ENCODE results near the gene CYFIP1. TPM values are rescaled to one million over a fixed set of nuclear protein-coding genes. Genes with fewer than 3 reads are reported as not detected.
A peak's percentile ranks its signal among the peaks of the same experiment; 100 is the strongest.

Gene CYFIP1
- polyA plus RNA-seq, 2 of the 4 experiments (the other 2 are of a cell fraction): 68.2 to 69.4 TPM

- FAIRE-seq (no peak), DNase-seq (ENCODE audit: low read depth in 1 of 2, low spot score in 1 of 2) (peak in 1 of 2 experiments; percentile 23), ATAC-seq (peak; percentile 48 to 67)
- Histone ChIP-seq H3K4me1 (peaks cover 9% of the 10 kb centered on the region), H3K9me3 (no peaks in the 10 kb centered on the region), H3K4me3 (peak overlapping the region; percentile 85), H3K4me2 (peak overlapping the region; percentile 94), H3K27ac (peak overlapping the region in 1 of 2 experiments; percentile 95; a peak in 3 of 6 replicates)
- POLR2A ChIA-PET: interaction anchor here (0.5 to 3.0 kb wide), 2 partner anchors 15 to 61 kb away, joined by 3 to 17 read pairs; partner anchors contain the start of gene TUBGCP5
- WGBS (ENCODE audit: missing lambda C conversion rate): 35% methylated on average over 18 of the region's 22 CpGs
- no peak for TF ChIP-seq RFX5 (IDR thresholded peaks at IDR 0.05)
- no peak for TF ChIP-seq MAX (IDR thresholded peaks at IDR 0.05)
- no peak for TF ChIP-seq POLR2AphosphoS2 (conservative IDR thresholded peaks at IDR 0.05; ENCODE audit: low read length)
- TF ChIP-seq RNF2 (IDR thresholded peaks at IDR 0.05; ENCODE audit: borderline replicate concordance, low read depth): no peak
- CTCF ChIA-PET: interaction anchor here (0.9 to 1.9 kb wide), 4 partner anchors 9 to 94 kb away, joined by 3 to 6 read pairs (median 3); no protein-coding TSS in a partner anchor
Measured at GRCh38 chr15:22978691-22979237, 1.4 kb downstream of the CYFIP1 start.

GRCh38 chr15:22974745-22975144 is 5.4 kb downstream of the CYFIP1 start:
- Histone ChIP-seq H3K4me3 (no peak overlapping the region), H3K27ac (no peak overlapping the region), H3K4me1 (peaks cover 5% of the 10 kb centered on the region), H3K9me3 (peaks cover 11% of the 10 kb centered on the region; the same call in 1 of the 3 replicates), H3K4me2 (no peak overlapping the region)
- POLR2A ChIA-PET: no interaction called here
- DNase-seq (ENCODE audit: low read depth in 1 of 2, low spot score in 1 of 2) (no peak), FAIRE-seq (no peak), ATAC-seq (no peak)
- CTCF ChIA-PET: no interaction called here
- 89% methylated on average over 4 of the region's 4 CpGs for WGBS (ENCODE audit: missing lambda C conversion rate)
- no peak for TF ChIP-seq HEYL (CRISPR knock-in tag; IDR thresholded peaks at IDR 0.05)
- TF ChIP-seq REST (IDR thresholded peaks at IDR 0.05): no peak
- no peak for TF ChIP-seq JUN (IDR thresholded peaks at IDR 0.05)
- TF ChIP-seq CHD4 (IDR thresholded peaks at IDR 0.05; ENCODE audit: borderline replicate concordance): no peak
- no peak for TF ChIP-seq HOXB13 (CRISPR knock-in tag; IDR thresholded peaks at IDR 0.05; ENCODE audit: low read depth)
- TF ChIP-seq SMC3 (IDR thresholded peaks at IDR 0.05): no peak
- TF ChIP-seq ESRRA (IDR thresholded peaks at IDR 0.05; ENCODE audit: borderline replicate concordance, low read length): no peak
- TF ChIP-seq NPAS2 (CRISPR knock-in tag; IDR thresholded peaks at IDR 0.05; ENCODE audit: borderline replicate concordance): no peak
- TF ChIP-seq POLR2A (IDR thresholded peaks at IDR 0.05; ENCODE audit: low read length): no peak
- TF ChIP-seq TP53 (CRISPR knock-in tag; IDR thresholded peaks at IDR 0.05): no peak

GRCh38 chr15:22973987-22974386 is 6.2 kb downstream of the CYFIP1 start:
- H3K27ac ChIP-seq: no peak overlapping the region
- 83% methylated on average over 4 of the region's 4 CpGs for WGBS (ENCODE audit: missing lambda C conversion rate)
- ChIA-PET CTCF (no interaction called here), POLR2A (no interaction called here)
- FAIRE-seq (no peak), DNase-seq (ENCODE audit: low read depth in 1 of 2, low spot score in 1 of 2) (no peak), ATAC-seq (no peak)
- H3K4me1 ChIP-seq: peaks cover 5% of the 10 kb centered on the region
- H3K4me3 ChIP-seq: no peak overlapping the region
- TF ChIP-seq HOXB5 (CRISPR knock-in tag; IDR thresholded peaks at IDR 0.05) (no peak), HMGXB4 (CRISPR knock-in tag; IDR thresholded peaks at IDR 0.05; ENCODE audit: borderline replicate concordance) (no peak), ZSCAN20 (CRISPR knock-in tag; IDR thresholded peaks at IDR 0.05) (no peak), JUNB (IDR thresholded peaks at IDR 0.05) (no peak), CHD4 (IDR thresholded peaks at IDR 0.05; ENCODE audit: borderline replicate concordance) (no peak), NFE2L2 (conservative IDR thresholded peaks at IDR 0.05; ENCODE audit: low read length) (no peak)
- peaks cover 15% of the 10 kb centered on the region; the same call in 1 of the 3 replicates for H3K9me3 ChIP-seq
- H3K4me2 ChIP-seq: no peak overlapping the region
